C4-2B (cell line): ENCODE data around the gene PPIL1.

Experiments
- ZFX ChIP-seq: fragments of 450-650 bp; IDR thresholded peaks from 2 replicates; pipeline ENCODE4 v1.6.1; 2017
- TF ChIP-seq, protein P1 (sequence below): fragments of 450-650 bp; conservative IDR thresholded peaks from 2 replicates; pipeline ENCODE4 v1.5.1; 2017; ENCODE audit warnings: mild to moderate bottlenecking

DNA sequence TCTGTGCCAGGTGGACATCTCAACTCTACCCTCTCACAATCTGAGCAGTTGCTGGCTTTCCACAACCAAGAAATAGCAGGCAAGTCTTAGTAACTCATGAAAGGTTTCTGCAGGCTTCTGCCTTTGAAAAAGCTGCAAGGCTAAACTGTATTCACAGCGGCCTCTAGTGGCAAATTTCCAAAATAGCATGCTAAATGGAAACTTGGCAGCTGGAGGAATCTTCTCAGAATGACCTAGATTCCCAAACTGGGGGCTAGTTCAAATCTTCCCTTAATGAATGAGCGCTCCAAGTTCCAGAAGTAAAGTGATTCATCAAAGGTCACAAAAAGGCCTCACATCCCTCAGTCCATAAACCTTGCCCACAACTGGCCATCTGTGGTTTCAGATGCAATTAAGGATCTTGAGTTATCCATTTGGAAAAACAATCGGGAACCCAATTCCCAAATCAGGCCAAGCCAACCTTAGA, 23.4 kb downstream of the PPIL1 start:
- TF ChIP-seq, protein P1, sequence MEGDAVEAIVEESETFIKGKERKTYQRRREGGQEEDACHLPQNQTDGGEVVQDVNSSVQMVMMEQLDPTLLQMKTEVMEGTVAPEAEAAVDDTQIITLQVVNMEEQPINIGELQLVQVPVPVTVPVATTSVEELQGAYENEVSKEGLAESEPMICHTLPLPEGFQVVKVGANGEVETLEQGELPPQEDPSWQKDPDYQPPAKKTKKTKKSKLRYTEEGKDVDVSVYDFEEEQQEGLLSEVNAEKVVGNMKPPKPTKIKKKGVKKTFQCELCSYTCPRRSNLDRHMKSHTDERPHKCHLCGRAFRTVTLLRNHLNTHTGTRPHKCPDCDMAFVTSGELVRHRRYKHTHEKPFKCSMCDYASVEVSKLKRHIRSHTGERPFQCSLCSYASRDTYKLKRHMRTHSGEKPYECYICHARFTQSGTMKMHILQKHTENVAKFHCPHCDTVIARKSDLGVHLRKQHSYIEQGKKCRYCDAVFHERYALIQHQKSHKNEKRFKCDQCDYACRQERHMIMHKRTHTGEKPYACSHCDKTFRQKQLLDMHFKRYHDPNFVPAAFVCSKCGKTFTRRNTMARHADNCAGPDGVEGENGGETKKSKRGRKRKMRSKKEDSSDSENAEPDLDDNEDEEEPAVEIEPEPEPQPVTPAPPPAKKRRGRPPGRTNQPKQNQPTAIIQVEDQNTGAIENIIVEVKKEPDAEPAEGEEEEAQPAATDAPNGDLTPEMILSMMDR, result peak; percentile 89
- no peak for TF ChIP-seq ZFX
